Keratinocyte (primary cell): ENCODE data around the gene AKAP13. TPM values are rescaled to one million over a fixed set of nuclear protein-coding genes. Genes with fewer than 3 reads are reported as not detected.

Experiments used
- DNase-seq: peaks from one replicate; pipeline ENCODE4 v3.0.0-alpha.2; 2011; ENCODE audit warnings: low read depth, missing footprints, low spot score
- FAIRE-seq: peaks from 2 replicates; lab custom pipeline; 2011; peaks lifted over from hg19 to GRCh38; lab: Jason Lieb, UNC
- H2AFZ ChIP-seq: 2 replicates; pipeline ENCODE4 v1.6.0; 2012; ENCODE audit warnings: low read length, control low read depth, inconsistent platforms; ENCODE audit not compliant: control insufficient read depth
- H3K27ac ChIP-seq: 2 replicates; pipeline ENCODE4 v1.5.1; 2011; ENCODE audit warnings: low read length; ENCODE audit not compliant: control insufficient read depth, insufficient read depth
- H3K27me3 ChIP-seq: 3 replicates; pipeline ENCODE4 v1.6.0; 2011; ENCODE audit warnings: low read length; ENCODE audit not compliant: control insufficient read depth, insufficient read depth; ENCODE audit errors: extremely low read depth
- H3K36me3 ChIP-seq, 2 experiments: 2 replicates in 1 of 2; 3 replicates in 1 of 2; pipeline ENCODE4 v1.5.1; 2011; ENCODE audit warnings: low read length in 2 of 2, mild to moderate bottlenecking in 1 of 2; ENCODE audit not compliant: control insufficient read depth in 2 of 2, insufficient read depth in 2 of 2; ENCODE audit errors: extremely low read depth in 1 of 2
- H3K4me1 ChIP-seq: 3 replicates; pipeline ENCODE4 v1.5.1; 2011; ENCODE audit warnings: low read length; ENCODE audit not compliant: control insufficient read depth, insufficient read depth; ENCODE audit errors: extremely low read depth
- H3K4me2 ChIP-seq: 3 replicates; pipeline ENCODE4 v1.6.0; 2011; ENCODE audit warnings: low read depth, low read length; ENCODE audit not compliant: control insufficient read depth, insufficient read depth; ENCODE audit errors: extremely low read depth
- H3K4me3 ChIP-seq, 3 experiments: fragments of 200-600 bp in 1 of 3; sonication (generic) in 1 of 3; 2 replicates in 2 of 3; 3 replicates in 1 of 3; pipeline ENCODE4 v1.5.1; 2011 to 2016; ENCODE audit warnings: low read length in 3 of 3, mild to moderate bottlenecking in 3 of 3, control low read depth in 2 of 3, inconsistent platforms in 1 of 3, low read depth in 1 of 3, mixed read lengths in 1 of 3, mixed run types in 1 of 3, moderate library complexity in 1 of 3; ENCODE audit not compliant: control insufficient read depth in 2 of 3, insufficient read depth in 2 of 3; ENCODE audit errors: extremely low read depth in 1 of 3
- H3K79me2 ChIP-seq: 2 replicates; pipeline ENCODE4 v1.6.0; 2012; ENCODE audit warnings: low read length; ENCODE audit not compliant: control insufficient read depth, insufficient read depth
- H3K9ac ChIP-seq: 3 replicates; pipeline ENCODE4 v1.6.0; 2011; ENCODE audit warnings: low read length; ENCODE audit not compliant: control insufficient read depth, insufficient read depth; ENCODE audit errors: extremely low read depth
- H3K9me1 ChIP-seq: 3 replicates; pipeline ENCODE4 v1.6.0; 2011; ENCODE audit warnings: low read length; ENCODE audit not compliant: control insufficient read depth, insufficient read depth; ENCODE audit errors: extremely low read depth
- H3K9me3 ChIP-seq: 2 replicates; pipeline ENCODE4 v1.5.1; 2012; ENCODE audit warnings: low read depth, low read length; ENCODE audit not compliant: control insufficient read depth
- H4K20me1 ChIP-seq: 3 replicates; pipeline ENCODE4 v1.6.0; 2011; ENCODE audit warnings: low read length; ENCODE audit not compliant: control insufficient read depth, insufficient read depth; ENCODE audit errors: extremely low read depth
- CTCF ChIP-seq, 3 experiments: IDR thresholded peaks in 1 of 3; conservative IDR thresholded peaks in 1 of 3; optimal IDR thresholded peaks in 1 of 3; 2 replicates in 2 of 3; 3 replicates in 1 of 3; pipeline versions ENCODE3 to v1.5.1; 2011; ENCODE audit warnings: low read length in 3 of 3, mild to moderate bottlenecking in 3 of 3, moderate library complexity in 2 of 3, control low read depth in 1 of 3, inconsistent platforms in 1 of 3; ENCODE audit not compliant: insufficient read depth in 2 of 3; ENCODE audit errors: extremely low read depth in 1 of 3
- EZH2 ChIP-seq: IDR thresholded peaks from one replicate; pipeline ENCODE4 v1.6.1; 2012; ENCODE audit warnings: inconsistent platforms, mild to moderate bottlenecking, low read length, moderate library complexity
- dilution Hi-C: fragments of 300-500 bp; cut with MboI; formaldehyde crosslinking; loops from one replicate; pipeline ENCODE4 v1.7.0; 2020; ENCODE audit warnings: low sequenced_read_pairs; ENCODE audit not compliant: extremely low pct_ligation_motif_present
- polyA plus RNA-seq, 5 experiments: library from polyadenylated mRNA; depleted of rRNA in 3 of 5; stranded (reverse) in 3 of 5; stranded (forward) in 1 of 5; unstranded in 1 of 5; fragments of >200 nt; gene quantifications; 1 replicate in 1 of 5; 2 replicates in 3 of 5; 3 replicates in 1 of 5; pipeline versions ENCODE4 v1.2.1 to v1.2.3, GENCODE V29; 2011 to 2012; ENCODE audit warnings: missing spikeins in 2 of 5, low read depth in 1 of 5, low replicate concordance in 1 of 5

Gene AKAP13
- polyA plus RNA-seq, 1 donor (not counting 4 experiments of a cell fraction or from before 2014, with no cell fraction given), result 16.7 TPM

- Histone ChIP-seq H3K9me1 (no peaks in the 10 kb centered on the region), H2AFZ (no peak overlapping the region), H3K9ac (no peak overlapping the region), H3K27me3 (no peaks in the 10 kb centered on the region), H3K9me3 (no peaks in the 10 kb centered on the region), H3K4me2 (no peak overlapping the region), H3K79me2 (peaks cover 90% of the 10 kb centered on the region), H4K20me1 (no peaks in the 10 kb centered on the region), H3K36me3 (no peaks in the 10 kb centered on the region), H3K4me3 (no peak overlapping the region), H3K27ac (no peak overlapping the region), H3K4me1 (peaks cover 11% of the 10 kb centered on the region)
- DNase-seq (no peak), FAIRE-seq (no peak)
- TF ChIP-seq CTCF (optimal IDR thresholded peaks at IDR 0.05 in 1 of 3, IDR thresholded peaks at IDR 0.05 in 1 of 3, conservative IDR thresholded peaks at IDR 0.05 in 1 of 3; ENCODE audit: extremely low read depth in 1 of 3, insufficient read depth in 2 of 3, low read length in 3 of 3), result no peak
- dilution Hi-C loops, result no loop called here
These were observed 70.8 kb downstream of the AKAP13 start for GRCh38 chr15:85451099-85451700.

- no peak for FAIRE-seq
- H3K4me3 ChIP-seq, result no peak overlapping the region
- dilution Hi-C loops, result no loop called here
- H4K20me1 ChIP-seq, result no peaks in the 10 kb centered on the region
- H3K9me1 ChIP-seq, result peaks cover 2% of the 10 kb centered on the region
- peaks cover 89% of the 10 kb centered on the region for H3K79me2 ChIP-seq
- H3K4me2 ChIP-seq, result no peak overlapping the region
- no peaks in the 10 kb centered on the region for H3K27me3 ChIP-seq
- H3K27ac ChIP-seq, result no peak overlapping the region
- TF ChIP-seq EZH2, result no peak
- no peak for TF ChIP-seq CTCF (optimal IDR thresholded peaks at IDR 0.05 in 1 of 3, IDR thresholded peaks at IDR 0.05 in 1 of 3, conservative IDR thresholded peaks at IDR 0.05 in 1 of 3; ENCODE audit: extremely low read depth in 1 of 3, insufficient read depth in 2 of 3, low read length in 3 of 3)
- H3K9me3 ChIP-seq, result no peaks in the 10 kb centered on the region
- H3K36me3 ChIP-seq, result no peaks in the 10 kb centered on the region
- no peak for DNase-seq
- H3K4me1 ChIP-seq, result peaks cover 14% of the 10 kb centered on the region
- no peak overlapping the region for H3K9ac ChIP-seq
- no peak overlapping the region for H2AFZ ChIP-seq
These were observed 72.0 kb downstream of the AKAP13 start for GRCh38 chr15:85452436-85452835.
